ENCODE measurements around the gene HMGXB3.

DNA sequence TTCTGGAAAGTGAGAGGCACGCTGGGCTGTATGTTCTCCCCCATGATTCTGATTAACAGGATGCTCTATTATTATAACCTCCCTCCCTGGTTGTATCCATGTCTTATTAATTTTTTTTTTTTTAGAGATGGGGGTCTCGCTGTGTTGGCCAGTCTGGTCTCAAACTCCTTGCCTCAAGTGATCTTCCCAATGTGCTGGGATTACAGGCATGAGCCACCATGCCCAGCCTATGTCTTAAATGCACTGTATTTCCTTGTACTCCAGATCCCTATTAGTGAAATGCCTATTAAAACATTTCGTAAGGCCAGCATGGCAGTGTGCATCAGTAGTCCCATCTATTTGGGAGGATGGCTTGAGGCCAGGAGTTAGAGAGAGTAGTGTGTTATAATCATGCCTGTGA, 7.1 kb upstream of the HMGXB3 start:
- no peak for TF ChIP-seq SIN3A (IDR thresholded peaks at IDR 0.05; ENCODE audit: borderline replicate concordance, insufficient read depth, low read length)
- TF ChIP-seq FOXP2 (optimal IDR thresholded peaks at IDR 0.05; ENCODE audit: borderline replicate concordance, extremely low read depth, extremely low read length, insufficient read depth) = no peak

All from PFSK-1 (cell line).